GM18867 (cell line): Measurements from ENCODE around the gene HSPBAP1.
"Not testable (repeated sequence)": the region's sequence is repeated elsewhere in the genome, so short reads cannot be mapped to it uniquely, and the experiment has no call there.

Experiments used
- ATAC-seq: cut with Tn5 transposase; IDR thresholded peaks from one replicate; pipeline ENCODE4 v1.9.1; 2021; ENCODE audit warnings: mild to moderate bottlenecking, moderate library complexity; ENCODE audit not compliant: unreplicated experiment

HSPBAP1 gene

DNA sequence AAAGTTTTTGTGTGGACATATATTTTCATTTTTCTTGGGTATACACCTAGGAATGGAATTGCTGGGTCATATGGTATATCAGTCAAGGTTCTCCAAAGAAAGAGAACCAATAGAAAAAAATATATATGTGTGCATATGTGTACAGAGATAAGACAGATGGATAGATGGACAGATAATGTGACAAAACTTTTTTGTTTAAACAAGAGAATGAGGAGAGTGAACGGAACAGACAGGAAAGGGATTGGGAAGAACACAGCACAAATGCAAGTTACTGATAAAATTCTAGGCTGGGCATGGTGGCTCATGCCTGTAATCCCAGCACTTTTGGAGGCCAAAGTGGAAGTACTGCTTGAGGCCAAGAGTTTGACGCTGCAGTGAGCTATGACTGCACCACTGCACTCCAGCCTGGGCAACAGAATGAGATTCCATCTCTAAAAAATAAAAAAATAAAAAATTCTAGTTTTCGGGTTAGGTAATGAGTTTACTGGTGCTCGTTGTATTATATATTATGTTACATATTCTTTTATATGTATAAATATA, 50.0 kb downstream of the HSPBAP1 start:
- ATAC-seq: no peak

DNA sequence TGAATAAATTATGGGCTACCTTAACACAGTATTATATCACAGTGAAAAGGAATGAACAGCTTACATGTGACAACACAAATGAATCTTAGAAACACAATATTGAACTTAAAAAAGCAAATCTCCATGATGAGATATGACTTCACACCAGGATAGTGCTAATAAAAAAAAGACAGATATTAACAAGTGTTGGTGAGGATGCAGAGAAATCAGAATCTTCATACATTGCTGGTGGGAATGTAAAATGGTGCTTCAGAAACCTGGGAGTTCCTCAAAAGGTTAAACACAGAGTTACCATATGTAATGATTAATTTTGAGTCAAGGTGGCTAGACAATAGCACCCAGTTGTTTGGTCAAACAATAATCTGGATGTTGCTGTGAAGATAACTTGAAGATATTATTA, 51.4 kb downstream of the HSPBAP1 start:
- ATAC-seq: no peak

DNA sequence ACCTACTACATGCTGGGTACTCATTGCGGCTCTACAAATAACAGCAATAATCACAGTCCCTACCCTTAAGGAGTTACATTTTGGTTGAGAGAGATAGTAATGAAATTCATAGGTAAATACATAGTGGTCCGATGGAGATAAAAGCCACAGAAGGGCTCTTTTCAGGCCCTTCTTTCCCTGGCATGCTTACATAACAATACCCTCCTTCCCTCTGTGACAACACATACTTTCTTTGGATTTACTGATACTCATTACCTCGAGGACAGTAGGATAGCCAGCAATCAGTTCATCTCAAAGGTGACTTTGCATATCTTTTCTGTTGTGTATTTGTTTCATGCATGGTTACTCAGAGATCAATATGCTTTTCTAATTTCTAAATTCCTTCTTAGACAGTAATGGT, 54.5 kb downstream of the HSPBAP1 start:
- no peak for ATAC-seq

DNA sequence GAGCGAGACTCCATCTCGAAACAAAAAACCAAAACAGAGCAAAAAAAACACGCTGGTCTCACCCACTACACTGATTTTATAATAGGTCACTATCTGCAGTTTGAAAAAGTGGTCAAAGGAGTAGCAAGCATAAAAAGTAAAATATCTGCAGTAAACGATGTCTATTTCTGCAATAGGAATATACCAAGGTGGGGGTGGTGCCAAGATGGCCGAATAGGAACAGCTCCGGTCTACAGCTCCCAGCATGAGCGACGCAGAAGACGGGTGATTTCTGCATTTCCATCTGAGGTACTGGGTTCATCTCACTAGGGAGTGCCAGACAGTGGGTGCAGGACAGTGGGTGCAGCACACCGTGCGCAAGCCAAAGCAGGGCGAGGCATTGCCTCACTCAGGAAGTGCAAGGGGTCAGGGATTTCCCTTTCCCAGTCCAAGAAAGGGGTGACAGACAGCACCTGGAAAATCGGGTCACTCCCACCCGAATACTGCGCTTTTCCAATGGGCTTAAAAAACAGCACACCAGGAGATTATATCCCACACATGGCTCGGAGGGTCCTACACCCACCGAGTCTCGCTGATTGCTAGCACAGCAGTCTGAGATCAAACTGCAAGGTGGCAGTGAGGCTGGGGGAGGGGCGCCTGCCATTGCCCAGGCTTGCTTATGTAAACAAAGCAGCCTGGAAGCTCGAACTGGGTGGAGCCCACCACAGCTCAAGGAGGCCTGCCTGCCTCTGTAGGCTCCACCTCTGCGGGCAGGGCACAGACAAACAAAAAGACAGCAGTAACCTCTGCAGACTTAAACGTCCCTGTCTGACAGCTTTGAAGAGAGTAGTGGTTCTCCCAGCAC, 60.7 kb downstream of the HSPBAP1 start:
- not testable (repeated sequence) for ATAC-seq

DNA sequence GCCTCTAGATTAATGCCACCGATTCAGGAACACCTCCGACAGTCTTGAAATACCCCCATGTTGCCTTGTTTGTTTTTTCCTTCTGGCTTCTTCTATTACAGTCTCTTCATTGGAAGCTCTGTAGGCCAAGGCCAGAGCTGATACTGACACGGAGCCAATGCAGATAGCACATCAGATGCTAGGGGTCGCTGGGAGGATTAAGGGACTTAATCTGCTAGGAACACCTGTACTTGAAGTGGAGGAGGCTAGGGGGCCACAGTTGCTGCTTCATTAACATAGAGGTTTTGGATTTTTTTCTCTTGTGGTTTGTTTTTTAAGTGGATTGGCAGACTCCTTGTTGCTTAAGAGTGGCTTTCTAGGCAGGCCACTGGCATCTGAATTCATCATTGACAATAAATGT, 63.4 kb downstream of the HSPBAP1 start:
- ATAC-seq: no peak

DNA sequence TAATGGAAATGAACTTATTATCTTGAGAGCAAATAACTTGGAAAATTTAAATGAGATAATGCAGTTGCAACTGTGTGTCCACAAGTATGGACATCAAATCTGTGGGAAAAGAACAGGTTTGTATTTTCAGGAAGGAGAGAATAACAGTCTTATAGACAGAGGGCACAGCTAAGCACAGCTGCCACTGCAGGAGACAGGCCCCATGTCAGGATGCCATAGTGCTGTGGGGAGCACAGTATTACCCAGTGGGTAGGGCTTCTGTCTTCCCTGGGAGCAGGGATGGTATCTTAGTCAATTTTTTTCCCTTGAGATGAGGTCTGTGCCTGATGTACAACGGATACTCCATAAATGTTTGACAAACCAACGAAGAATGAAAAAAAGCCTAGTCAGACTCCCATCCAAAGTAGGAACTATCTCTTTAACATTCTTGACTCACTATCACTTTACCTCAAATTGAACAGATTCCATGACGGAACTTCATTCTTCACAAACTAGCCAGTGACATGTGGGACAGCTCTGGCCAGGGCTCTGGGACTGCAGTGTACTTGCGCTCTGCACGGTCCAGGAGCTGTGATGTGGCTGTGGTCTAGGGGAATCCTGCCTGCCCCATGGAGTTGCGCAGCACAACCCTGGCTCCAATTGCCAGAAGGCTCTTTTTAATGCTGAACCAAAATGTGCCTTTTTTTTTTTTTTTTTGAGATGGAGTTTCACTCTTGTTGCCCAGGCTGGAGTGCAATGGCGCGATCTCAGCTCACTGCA, 64.7 kb downstream of the HSPBAP1 start:
- ATAC-seq: no peak

DNA sequence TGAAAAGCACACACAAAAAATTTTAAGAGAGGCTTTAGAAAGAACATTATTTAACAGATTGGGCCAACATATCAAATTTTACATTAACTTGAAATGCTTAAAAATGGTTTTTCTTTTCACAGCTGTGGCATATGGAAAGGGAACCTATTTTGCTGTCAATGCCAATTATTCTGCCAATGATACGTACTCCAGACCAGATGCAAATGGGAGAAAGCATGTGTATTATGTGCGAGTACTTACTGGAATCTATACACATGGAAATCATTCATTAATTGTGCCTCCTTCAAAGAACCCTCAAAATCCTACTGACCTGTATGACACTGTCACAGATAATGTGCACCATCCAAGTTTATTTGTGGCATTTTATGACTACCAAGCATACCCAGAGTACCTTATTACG, 65.4 kb downstream of the HSPBAP1 start:
- ATAC-seq: no peak

DNA sequence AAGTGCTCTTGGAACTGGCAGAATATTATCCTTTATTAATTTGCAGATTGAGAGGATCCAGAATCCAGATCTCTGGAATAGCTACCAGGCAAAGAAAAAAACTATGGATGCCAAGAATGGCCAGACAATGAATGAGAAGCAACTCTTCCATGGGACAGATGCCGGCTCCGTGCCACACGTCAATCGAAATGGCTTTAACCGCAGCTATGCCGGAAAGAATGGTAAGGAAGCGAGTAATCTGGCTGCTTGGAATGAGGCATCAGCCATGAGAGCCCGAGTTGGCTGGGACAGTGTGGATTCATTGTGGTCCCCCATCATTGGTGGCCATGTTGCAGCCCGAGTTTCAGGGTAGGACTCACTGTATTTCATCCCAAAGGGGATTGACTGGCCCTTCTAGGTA, 65.9 kb downstream of the HSPBAP1 start:
- ATAC-seq: no peak

DNA sequence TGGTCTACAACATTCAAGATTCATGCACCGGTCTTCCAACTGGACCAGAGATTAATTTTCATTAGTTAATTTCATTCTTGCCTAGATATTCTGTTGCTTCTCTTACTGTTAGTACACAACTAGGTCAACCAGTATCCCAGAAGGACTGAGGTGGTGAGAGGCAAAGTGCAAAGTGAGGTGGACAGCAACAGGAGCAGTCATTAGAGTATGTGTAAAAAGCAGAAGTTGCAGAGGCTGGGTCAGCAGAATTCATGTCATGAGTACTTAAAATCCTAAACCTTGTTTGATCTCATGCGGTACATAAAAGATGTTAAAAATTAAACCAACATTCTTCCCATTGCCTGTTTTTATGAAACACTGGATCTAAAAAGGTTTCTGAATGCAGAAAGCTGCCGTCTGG, 66.3 kb downstream of the HSPBAP1 start:
- no peak for ATAC-seq

DNA sequence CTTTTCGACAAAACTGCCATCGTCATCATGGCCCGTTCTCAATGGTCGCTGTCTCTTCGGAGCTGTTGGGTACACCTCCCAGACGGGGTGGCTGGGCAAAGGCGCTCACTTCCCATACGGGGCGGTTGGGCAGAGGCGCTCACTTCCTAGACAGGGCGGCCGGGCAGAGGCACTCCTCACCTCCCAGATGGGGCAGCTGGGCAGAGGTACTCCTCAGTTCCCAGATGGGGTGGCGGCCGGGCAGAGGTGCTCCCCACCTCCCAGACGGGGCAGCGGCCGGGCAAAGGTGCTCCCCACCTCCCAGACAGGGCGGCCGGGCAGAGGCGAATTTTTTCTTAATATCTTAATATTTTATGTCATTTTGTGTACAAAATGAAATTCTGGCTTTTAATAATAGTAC, 68.5 kb downstream of the HSPBAP1 start:
- no peak for ATAC-seq

DNA sequence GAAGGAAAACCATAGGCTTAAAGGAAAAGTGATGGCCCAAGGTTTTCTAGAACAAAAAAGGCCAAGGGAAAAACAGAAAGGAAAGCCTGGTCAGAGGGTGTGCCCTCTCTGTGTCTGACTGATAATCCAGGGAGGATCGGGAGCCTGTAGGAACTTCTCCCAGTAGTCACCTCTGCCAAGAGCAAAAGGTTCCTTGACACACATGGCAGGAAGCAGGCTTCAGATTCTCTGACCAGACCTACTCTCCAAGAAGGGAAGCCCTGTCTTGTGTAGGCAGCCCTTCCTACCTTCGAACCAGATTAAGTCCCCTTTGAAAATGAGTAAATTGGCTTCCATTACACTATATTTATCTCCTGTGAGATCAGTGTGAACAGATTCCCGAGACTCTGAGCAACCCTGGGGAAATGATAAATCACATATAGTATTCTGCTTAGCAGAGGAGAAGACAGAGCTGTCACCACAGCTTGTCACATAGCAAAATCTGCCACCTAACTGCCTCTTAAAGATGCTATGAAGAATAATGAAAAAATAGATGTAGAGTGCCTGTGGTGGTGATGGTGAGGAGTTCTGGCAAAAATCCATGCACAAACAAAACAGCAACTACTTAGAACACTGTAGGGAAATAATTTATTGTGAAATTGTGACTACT, 74.2 kb downstream of the HSPBAP1 start:
- no peak for ATAC-seq

DNA sequence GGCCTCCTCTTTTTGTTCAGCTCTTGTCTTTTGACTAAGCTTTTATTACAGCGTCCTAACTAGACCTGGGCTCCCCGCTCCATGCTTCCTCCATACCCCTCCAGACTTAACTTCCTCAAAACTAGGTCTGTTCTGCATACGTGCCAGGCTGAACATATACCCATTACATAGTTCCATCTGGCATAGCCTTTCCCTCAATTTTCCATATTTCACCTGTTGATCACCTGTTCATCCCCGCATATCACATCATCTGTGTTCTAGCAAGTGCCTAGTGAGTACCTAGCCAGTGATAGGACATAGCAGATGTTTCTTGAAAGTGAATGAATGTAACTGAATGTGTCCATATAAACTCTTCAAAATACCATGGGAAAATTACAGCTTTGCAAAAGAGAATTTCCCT, 77.0 kb downstream of the HSPBAP1 start:
- no peak for ATAC-seq

DNA sequence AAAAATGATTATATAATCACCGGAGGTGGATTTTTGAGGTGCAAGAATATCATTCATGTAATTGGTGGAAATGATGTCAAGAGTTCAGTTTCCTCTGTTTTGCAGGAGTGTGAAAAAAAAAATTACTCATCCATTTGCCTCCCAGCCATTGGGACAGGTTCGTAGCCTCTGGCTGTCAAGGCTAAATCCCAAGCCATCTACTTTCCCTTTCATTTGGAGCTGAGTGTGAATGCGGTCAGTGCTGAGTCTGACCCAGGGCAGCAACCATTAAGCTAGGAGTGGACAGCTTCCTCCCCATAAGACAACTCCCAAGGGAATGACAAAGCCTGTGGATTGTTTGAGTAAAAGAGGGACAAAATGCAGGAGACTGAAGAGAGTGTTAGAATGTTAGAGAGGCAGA, 79.4 kb downstream of the HSPBAP1 start:
- ATAC-seq: no peak

DNA sequence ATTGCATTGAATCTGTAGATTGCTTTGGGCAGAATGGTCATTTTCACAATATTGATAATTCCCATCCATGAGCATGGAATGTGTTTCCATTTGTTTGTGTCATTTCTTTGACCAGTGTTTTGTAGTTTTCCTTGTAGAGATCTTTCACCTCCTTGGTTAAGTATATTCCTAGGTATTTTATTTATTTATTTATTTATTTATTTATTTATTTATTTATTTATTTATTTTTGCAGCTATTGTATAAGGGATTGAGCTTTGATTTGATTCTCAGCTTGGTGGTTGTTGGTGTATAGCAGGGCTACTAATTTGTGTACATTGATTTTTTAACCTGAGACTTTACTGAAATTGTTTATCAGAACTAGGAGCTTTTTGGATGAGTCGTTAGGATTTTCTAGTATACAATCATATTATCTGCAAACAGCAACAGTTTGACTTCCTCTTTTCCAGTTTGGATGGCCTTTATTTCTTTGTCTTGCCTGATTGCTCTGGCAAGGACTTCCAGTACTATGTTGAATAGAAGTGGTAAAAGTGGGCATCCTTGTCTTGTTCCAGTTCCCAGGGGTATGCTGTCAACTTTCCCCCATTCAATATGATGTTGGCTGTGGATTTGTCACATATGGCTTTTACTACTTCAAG, 82.9 kb downstream of the HSPBAP1 start:
- not testable (repeated sequence) for ATAC-seq

DNA sequence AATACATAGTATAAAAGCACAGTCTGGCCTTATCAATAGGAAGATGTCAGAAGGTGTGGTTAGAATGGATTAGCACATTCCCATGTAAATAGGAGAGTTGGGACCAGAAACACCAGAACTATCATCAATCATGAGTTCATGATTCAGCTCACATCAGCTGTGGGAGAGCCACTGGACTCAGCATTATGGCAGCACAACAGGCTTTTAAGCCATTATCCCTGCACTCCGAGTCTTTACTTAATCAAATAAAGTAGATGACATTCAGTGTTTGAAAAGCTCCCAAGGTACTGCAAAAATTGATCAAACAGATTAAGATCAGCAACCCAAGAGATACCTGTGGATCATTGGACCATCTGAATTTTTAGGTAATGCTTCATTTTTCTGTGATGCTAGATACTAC, 88.3 kb downstream of the HSPBAP1 start:
- no peak for ATAC-seq

DNA sequence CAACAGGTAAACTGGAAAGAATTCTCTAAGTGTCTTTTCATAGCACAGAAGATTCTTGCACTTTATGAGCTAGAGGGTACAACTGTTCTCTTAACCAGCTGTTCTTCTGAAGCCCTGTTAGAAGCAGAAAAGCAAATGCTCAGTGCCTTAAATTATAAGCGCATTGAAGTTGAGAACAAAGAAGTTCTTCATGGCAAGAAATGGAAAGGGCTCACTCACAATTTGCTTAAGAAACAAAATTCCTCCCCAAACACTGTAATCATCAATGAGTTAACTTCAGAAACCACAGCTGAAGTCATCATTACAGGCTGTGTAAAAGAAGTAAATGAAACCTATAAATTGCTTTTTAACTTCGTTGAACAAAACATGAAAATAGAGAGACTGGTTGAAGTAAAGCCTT, 93.4 kb downstream of the HSPBAP1 start:
- ATAC-seq: no peak

DNA sequence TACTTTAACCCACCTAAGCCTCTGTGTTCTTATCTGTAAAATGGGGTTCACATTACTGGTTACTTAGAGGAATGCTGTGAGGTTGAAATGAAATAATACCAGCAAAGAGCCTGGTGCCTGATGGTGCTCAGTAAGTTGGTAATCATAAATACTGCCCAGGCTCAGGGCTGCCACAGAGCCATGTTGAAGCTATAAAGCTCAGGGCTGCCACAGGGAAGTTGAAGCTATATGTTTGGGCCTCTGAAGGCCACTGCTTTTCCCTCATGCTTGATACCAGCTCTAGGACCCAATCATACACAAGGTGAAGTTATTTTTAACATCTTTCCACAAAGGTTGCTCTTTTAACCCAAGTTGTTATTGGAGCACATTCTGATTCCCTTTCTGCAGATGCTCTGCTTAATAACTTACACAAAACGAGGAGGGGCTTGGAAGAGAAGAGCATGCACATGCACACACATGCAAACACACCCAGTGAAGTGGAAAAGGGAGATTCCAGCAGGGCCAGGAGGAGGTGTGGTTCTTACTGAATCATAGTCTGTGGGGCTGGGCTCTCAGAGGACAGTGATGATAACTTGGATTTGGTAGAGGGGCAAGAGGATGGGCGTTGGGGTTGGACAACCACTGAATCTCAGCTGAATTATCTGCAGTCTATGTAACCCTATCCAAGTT, 95.5 kb downstream of the HSPBAP1 start:
- ATAC-seq: peak; percentile 74

DNA sequence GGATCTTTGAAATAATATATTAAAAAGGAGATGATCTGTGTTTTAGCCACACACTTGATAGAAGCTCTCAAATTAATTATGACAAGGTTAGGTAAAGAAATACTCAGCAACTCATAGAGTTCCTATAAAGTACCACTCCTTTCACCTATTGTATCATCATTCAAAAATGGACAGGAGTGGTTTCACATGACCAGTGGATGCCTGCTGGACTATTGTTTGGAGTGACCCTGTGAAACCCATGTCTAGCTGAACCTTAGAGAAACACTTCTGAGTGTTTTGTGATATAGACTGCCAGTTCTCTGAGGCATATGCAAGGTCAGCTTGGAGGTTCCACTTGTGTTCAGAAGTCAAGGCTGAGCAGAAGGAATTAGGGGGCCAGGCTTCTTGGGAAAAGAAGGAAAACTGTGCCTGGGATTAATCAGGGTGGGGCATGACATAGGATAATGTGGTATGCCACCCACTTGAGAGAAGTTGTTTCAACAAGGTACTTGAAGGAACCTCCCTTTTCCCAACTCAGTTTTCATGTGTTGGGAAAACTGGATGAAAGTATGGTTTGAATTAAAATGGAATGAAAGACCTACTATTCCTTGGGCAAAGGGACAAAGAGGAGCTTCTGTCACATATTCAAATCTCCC, 97.6 kb downstream of the HSPBAP1 start:
- ATAC-seq: no peak

DNA sequence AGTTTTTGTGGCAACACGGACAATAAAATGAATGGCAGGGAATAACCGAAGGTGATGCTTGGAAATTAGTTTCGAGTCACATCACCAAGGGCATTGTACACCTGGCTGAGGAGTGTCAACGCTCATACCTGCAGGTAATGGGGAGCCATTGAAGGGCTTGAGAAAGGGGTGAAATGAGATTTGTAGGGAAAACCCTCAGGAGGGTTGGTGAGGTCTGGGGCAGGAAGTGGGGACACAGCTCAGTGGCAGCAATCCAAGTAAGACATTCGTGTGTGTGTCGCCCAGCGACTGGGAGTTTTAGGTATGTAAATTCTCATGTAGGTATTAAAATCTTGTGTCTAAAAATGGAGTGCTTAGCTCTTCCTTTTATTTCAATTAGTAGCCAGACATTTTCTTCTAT, 98.7 kb downstream of the HSPBAP1 start:
- no peak for ATAC-seq

DNA sequence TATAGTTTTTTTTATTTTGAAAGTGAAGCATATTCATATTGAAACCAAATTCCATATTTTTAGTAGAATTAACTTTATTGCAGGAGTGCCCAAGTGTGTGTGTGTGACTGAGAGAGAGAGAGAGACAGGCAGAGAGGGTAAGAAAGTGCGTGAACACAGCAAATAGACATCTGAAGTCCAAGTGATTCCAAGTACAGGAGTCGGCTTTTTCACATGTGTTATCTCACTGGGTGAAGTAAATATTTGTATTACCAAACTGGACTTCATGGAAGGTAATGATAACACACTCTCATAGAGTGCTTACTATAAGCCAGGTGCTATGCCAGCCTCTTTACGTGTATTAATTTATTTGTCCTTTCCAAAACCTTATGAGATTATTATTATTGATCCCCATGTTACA, 101.0 kb downstream of the HSPBAP1 start:
- ATAC-seq: no peak
